B cell (primary cell): ENCODE measurements around the gene TMOD1.

Source experiments
- CTCF ChIP-seq: fragments of 200-600 bp; IDR thresholded peaks from one replicate; pipeline ENCODE4 v1.8.0; 2022; ENCODE audit warnings: antibody characterized with exemption, mild to moderate bottlenecking
- EZH2 ChIP-seq: IDR thresholded peaks from 2 replicates; pipeline ENCODE4 v1.6.1; 2012; ENCODE audit warnings: borderline replicate concordance, low read depth, mild to moderate bottlenecking, moderate library complexity, low read length; ENCODE audit not compliant: insufficient read depth, poor library complexity, severe bottlenecking

- TF ChIP-seq CTCF, result no peak
- no peak for TF ChIP-seq EZH2
These were observed 63.8 kb downstream of the TMOD1 start for GRCh38 chr9:97565262-97565661.
